Activated CD4-positive, alpha-beta T cell treated with anti-CD3 and anti-CD28 coated beads, Interleukin-2, amount 50 U/mL, for 1 hour (primary cell): ENCODE measurements around the gene SAYSD1.

ENCODE experiments used
- DNase-seq: peaks from one replicate; pipeline ENCODE4 v3.0.0-alpha.2; 2020

The SAYSD1 gene

GRCh38 chr6:39107641-39108040 is 7.3 kb downstream of the SAYSD1 start:
- no peak for DNase-seq

- no peak for DNase-seq
Observed at GRCh38 chr6:39107034-39107433, 8.0 kb downstream of the SAYSD1 start.

- no peak for DNase-seq
Observed at GRCh38 chr6:39104528-39104927, 10.5 kb downstream of the SAYSD1 start.

GRCh38 chr6:39102821-39103136 is 12.2 kb downstream of the SAYSD1 start:
- DNase-seq: no peak

GRCh38 chr6:39102071-39102820 is 12.7 kb downstream of the SAYSD1 start:
- no peak for DNase-seq

- DNase-seq: no peak
Observed at GRCh38 chr6:39100358-39100757, 14.6 kb downstream of the SAYSD1 start.

- DNase-seq: no peak
Observed at GRCh38 chr6:39095578-39095977, 19.4 kb downstream of the SAYSD1 start.

- no peak for DNase-seq
Observed at GRCh38 chr6:39093149-39093708, 21.8 kb downstream of the SAYSD1 start.

GRCh38 chr6:39092124-39092523 is 22.9 kb downstream of the SAYSD1 start:
- no peak for DNase-seq

- DNase-seq: no peak
Observed at GRCh38 chr6:39091220-39091619, 23.8 kb downstream of the SAYSD1 start.

- no peak for DNase-seq
Observed at GRCh38 chr6:39090036-39090435, 24.9 kb downstream of the SAYSD1 start.

GRCh38 chr6:39088331-39088730 is 26.7 kb downstream of the SAYSD1 start:
- no peak for DNase-seq

- DNase-seq: no peak
Observed at GRCh38 chr6:39087197-39087596, 27.8 kb downstream of the SAYSD1 start.

- DNase-seq: no peak
Observed at GRCh38 chr6:39086711-39087110, 28.3 kb downstream of the SAYSD1 start.

GRCh38 chr6:39086294-39086693 is 28.7 kb downstream of the SAYSD1 start:
- DNase-seq: no peak

- DNase-seq: no peak
Observed at GRCh38 chr6:39085129-39085797, 29.7 kb downstream of the SAYSD1 start.

GRCh38 chr6:39084506-39084905 is 30.5 kb downstream of the SAYSD1 start:
- no peak for DNase-seq

GRCh38 chr6:39083231-39083634 is 31.8 kb downstream of the SAYSD1 start:
- DNase-seq: no peak

- DNase-seq: no peak
Observed at GRCh38 chr6:39082310-39082709, 32.7 kb downstream of the SAYSD1 start.

GRCh38 chr6:39080246-39080875 is 34.6 kb downstream of the SAYSD1 start:
- DNase-seq: no peak

GRCh38 chr6:39079197-39080125 is 35.5 kb downstream of the SAYSD1 start:
- no peak for DNase-seq

- no peak for DNase-seq
Observed at GRCh38 chr6:39078695-39079094, 36.3 kb downstream of the SAYSD1 start.
